Stimulated activated CD8-positive, alpha-beta memory T cell treated with anti-CD3 and anti-CD28 coated beads, Interleukin-15, amount 100 ng/mL, for 48 hours (primary cell): ENCODE data around the gene FSD1.
"Not testable (repeated sequence)": the region's sequence is repeated elsewhere in the genome, so short reads cannot be mapped to it uniquely, and the experiment has no call there.

Experiments
- DNase-seq, 2 donors: peaks; one replicate each; pipeline ENCODE4 v3.0.0-alpha.2; 2020; ENCODE audit warnings: low read depth in 2 of 2

The FSD1 gene

DNA sequence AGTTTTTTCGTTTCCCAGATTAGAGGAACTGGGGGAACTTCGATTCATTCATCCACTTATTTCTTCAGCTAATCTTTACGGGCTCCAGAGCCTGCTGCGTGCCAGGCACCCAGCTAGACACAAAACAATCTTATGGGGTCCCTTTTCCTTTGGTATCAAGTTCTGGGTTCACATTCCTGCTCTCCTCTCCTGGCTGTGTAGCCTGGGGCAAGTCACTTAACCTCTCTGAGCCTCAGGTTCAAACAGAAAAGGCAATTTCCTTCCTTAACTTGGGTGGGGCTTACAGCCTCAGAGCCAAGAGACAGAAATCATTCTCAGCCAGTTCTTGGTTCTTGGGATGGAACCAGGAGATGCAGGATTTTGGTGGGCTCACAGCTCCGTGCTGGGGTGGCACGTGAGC, 19.4 kb upstream of the FSD1 start:
- DNase-seq = no peak

DNA sequence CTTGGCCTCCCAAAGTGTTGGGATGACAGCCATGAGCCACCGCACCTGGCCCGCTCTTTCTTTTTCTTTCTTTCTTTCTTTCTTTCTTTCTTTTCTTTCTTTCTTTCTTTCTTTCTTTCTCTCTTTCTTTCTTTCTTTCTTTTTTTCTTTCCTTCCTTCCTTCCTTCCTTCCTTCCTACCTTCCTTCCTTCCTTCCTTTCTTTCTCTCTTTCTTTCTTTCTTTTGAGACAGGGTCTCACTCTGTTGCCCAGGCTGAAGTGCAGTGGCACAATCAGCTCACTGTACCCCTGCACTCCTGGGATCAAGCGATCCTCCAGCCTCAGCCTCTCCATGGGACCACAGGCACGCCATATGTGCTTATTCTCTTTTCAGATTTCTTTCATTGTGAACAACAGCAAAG, 18.3 kb upstream of the FSD1 start:
- not testable (repeated sequence) for DNase-seq

DNA sequence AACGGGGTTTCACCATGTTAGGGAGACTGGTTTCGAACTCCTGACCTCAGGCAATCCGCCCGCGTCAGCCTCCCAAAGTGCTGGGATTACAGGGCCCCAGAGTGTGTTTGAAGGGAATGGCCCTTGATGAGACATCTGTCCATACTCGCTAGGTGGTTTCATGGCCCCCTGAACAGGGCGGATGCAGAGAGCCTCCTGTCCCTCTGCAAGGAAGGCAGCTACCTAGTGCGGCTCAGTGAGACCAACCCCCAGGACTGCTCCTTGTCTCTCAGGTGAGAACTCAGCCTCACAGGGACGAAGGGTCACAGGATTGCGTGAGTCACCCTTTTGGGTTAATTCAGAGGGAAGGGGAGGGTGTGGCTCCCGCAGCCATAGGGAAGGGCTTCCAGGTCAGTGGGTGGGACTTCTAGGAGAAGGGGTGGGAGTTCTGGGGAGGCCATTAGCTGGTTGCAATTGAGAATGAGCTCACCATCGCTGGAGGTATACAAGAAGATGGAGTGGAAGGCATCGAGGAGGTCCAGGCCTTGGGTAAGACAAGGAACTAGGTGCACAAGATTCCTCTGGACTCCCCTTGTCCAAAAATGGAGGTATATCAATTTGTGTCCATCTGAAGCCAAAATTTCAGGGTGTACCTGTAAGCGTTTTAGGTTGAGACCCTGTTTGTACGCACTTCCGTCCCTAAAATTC, 16.2 kb upstream of the FSD1 start:
- no peak for DNase-seq

- DNase-seq = no peak
These were observed 13.1 kb upstream of the FSD1 start for GRCh38 chr19:4291184-4291732.

DNA sequence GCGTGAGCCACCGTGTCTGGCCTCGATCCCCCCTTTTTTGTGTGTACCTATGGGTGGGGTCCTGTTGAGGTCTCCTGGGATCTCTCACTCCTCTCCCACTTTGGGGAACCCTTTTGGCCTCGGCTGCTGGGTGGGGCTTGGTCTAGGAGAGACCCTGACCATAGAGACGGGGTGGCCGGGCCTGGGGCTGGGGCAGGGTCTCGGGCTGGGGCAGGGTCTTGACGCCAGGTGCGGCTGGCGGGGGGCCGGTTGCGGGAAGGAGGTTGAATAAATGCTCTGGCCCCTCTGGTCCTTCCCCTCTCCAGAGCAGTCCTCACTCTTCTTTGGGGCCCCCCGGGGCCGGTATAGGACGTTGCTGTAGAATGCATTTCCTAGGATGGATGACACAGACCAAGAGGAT, 11.9 kb upstream of the FSD1 start:
- no peak for DNase-seq

DNA sequence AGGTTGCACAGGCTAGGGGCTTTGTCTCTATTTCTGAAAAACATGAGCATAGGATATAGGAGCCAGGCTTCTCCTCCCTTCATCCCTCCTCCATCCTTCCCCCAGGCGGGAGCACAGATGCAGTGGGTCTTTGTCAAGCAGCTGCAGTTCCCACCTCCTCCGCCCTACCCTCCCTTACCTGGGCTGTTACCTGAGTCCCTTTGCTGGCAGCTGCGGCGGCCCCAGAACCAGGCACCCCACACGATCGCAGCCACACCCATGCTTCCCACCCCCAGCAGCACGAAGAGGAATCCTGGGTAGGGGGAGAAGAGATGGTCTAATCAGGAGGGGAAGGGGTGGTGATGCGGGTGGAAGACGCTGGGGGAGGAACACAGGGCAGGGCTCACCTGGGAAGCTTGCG, 10.0 kb upstream of the FSD1 start:
- no peak for DNase-seq

DNA sequence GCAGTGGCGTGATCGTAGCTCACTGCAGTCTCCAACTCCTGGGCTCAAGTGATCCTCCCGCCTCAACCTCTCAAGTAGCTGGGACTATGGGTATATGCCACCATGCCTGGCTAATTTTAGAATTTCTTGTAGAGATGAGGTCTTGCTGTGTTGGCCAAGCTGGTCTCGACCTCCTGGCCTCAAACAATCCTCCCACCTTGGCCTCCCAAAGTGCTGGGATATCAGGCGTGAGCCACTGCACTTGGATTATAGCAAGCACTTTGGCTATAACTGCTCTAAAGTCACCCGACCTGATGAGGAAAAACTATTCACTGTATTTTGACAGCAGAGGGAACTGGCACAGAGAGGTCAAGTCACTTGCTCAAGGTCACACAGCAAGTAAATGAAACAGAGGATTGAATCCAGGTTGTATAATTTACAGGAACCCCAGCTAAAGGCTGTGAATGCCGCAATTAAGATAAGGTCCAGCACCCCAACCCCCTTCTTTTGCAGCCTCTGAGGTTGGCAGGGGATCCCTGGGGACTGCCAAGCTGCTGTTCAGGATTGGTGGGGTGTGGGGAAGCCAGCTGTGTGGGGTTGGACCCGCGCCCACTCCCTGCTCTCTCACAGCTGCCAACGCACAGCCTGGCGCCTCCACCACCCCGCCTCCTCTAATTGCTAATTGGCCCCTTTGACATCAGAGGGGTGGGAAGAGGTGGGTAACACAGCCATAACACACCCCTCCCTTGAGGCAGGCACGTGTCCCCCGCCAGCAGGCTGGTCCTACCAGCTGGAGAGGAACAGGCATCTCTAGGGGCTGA, 8.2 kb upstream of the FSD1 start:
- no peak for DNase-seq

GRCh38 chr19:4297901-4298809, 6.2 kb upstream of the FSD1 start:
- DNase-seq = peak; percentile 33 to 44

DNA sequence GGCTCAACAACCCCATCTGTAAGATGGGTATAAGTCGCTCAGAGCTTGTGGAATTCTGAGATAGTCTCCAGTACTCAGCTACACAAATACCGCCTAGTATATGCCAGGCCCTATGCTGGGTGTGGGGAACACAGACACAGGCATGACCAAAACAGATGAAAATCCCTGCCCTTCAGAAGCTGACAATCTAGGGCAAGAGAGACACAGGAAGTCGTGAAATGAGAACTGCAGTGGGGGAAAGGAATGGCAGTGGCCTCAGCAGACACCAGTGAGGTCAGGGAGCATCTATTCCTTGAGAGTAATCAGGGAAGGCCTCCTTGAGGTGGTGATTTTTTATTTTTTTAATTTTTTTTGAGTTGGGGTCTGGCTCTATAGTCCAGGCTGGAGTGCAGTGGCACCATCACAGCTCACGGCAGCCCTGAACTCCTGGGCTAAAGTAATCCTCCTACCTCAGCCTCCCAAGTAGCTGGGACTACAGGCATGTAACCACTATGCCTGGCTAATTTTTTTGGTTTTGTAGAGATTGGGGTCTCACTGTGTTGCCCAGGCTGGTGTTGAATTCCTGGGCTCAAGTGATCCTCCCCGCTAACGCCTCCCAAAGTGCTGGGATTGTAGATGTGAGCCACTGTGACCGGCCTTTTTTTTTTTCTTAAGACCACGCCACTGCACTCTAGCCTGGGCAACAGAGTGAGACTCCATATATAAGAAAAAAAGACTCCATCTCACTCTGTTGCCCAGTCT, 5.4 kb upstream of the FSD1 start:
- DNase-seq = no peak

DNA sequence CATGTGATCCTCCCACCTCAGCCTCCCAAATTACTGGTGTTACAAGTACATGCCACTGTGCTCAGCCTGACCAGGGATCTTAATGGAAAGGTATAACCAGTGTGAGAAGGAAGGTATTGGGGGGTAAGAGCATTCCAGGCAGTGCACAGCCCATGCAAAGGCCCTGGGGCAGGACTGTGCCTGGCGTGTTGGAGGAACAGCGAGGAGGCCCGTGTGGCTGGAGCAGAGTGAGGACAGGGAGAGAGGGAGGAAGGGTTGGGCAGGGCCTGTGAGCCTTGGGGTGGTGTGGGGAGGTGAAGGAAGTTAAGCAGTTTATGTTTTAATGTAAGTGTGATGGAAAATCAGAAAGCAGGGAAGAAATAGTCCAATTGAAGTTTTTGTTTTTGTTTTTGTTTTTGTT, 3.8 kb upstream of the FSD1 start:
- DNase-seq = no peak

DNA sequence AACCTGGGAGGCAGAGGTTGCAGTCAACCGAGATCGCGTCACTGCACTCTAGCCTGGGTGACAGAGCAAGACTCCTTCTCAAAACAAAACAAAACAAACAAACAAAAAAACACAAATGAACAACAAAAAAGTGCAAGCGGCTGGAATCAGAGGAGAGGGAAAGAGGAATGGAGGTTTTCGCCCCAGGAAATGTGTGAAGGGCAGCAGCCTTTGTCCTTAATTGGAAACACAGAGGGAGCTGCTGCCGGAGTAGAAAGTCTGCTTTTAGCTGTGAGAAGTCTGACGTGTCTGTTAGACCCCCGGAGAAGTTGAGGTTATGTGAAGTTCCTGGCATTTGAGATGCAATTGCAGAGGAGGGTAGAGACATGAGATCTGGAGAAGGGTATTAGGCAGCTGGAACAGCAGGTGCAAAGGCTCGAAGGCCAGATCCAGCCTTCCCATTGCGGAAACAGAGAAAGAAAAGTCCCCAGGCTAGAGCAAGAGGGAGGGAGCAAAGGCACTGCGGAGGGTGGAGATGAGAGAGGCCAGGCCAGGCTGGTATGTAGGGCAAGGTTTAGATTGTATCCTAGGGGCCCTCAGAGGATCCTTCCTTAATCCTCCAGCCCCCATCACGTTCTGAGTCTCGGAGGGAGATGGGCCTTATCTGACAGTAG, 2.7 kb upstream of the FSD1 start:
- no peak for DNase-seq

DNA sequence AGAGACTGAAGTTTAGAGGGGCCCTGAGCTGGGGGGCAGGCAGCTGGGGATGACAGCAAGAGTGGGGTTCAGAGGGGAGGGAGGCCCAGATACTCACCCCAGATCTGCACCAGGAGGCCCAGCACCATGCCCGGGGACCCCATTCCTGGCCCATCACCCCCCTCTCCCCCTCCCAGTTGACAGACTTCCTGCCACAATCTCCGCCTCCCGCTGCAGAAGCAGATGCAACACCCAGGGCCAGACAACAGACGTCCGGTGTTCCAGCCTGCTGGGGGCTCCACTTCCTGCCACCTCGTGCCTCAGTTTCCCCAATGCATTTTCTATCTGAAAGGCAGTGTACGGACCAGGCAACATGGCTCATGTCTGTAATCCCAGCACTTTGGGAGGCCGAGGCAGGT, 2.2 kb upstream of the FSD1 start, which contains the start of gene TMIGD2:
Gene TMIGD2, minus strand, starts transcription at position 147 of the 398 bp plus-strand sequence. Its CDS starts 4 bp downstream, at position 143.
- no peak for DNase-seq

GRCh38 chr19:4303819-4304537, 420 bp upstream of the FSD1 start:
- no peak for DNase-seq

GRCh38 chr19:4305257-4305612, 837 bp downstream of the FSD1 start:
- DNase-seq = no peak

DNA sequence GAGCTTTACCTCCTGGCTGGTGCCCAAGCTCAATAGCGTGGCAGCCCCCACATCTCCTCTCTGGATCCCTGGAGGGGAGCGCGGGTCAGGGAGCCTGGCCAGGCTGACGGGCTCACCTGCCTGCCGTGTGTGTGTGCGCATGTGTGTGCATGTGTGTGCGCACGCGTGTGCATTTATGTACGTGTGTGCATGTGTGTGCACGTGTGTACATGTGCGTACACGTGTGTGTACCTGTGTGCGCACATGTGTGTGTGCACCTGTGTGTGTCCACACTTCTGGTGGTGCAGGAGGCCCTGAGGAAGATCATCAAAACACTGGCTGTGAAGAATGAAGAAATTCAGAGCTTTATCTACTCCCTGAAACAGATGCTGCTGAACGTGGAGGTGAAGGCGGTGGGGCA, 1.3 kb downstream of the FSD1 start:
- DNase-seq = no peak

DNA sequence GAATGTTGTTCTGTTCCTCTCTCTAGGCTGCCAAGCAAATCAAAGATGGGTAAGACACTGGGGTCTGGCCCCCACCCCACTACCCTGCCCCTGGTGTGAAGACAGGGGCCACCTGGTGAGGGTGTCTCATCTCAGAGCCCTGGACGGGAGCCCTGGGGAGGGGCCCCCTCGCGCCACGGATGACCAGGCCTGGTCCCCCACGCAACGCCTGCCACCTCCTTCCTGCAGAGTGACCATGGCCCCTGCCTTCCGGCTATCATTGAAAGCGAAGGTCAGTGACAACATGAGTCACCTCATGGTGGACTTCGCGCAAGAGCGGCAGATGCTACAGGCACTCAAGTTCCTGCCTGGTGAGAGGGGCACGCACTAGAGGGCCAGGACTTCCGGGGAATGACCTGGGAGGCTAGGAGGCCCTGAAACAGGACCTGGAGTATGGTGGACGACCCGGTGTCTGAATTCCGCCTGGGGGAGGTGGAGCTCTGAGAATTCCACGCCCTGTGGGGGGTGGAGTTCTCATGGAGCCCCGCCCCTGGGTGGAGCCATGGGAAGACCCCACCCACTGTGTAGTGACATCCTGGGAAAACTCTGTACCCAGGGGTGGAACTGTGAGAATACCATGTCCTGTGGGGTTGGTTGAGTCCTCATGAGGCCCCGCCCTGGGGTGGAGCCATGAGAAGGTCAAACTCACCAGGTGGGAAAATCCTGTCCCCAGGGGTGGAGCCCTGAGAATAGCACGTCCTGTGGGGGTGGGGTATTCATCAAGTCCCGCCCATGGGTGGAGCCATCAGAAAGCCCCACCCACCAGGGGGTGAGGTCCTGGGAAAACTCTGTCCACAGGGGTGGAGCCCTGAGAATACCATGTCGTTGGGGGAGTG, 6.1 kb downstream of the FSD1 start:
- DNase-seq = no peak

DNA sequence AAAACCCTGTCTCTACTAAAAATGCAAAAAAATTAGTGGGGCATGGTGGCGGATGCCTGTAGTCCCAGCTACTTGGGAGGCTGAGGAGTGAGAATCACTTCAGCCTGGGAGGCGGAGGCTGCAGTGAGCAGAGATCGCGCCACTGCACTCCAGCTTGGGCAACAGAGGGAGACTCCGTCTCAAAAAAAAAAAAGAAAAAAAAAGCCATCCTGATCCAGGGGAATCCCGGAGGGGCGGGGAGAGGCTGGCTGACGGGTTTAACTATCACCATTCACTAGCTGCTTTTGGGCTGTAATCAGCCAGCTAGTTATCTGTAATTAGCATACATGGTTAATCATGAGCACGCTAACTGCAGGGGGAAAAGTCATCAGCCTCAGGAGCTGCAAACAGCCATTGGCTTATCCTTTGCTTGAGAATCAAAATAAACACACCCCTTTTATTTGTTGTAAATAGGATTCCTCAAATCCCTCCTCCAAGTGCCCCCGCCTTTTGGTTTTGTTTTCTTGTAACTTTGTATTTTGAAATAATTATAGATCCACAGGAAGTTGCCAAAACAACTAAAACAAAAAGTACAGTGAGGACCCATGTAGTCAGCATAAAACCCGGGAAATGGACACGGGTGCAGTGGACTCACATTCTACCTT, 9.6 kb downstream of the FSD1 start:
- DNase-seq = no peak

GRCh38 chr19:4316956-4317355, 12.6 kb downstream of the FSD1 start:
- DNase-seq = no peak

GRCh38 chr19:4318460-4318859, 14.1 kb downstream of the FSD1 start:
- DNase-seq = no peak
